Measurements from ENCODE around the gene SRA1.
A peak's percentile ranks its signal among the peaks of the same experiment; 100 is the strongest.

Gene SRA1

GRCh38 chr5:140571105-140571504 is 13.8 kb upstream of the SRA1 start:
- no peak for DNase-seq (ENCODE audit: extremely low read depth in 1 of 2, low read depth in 1 of 2)

DNA sequence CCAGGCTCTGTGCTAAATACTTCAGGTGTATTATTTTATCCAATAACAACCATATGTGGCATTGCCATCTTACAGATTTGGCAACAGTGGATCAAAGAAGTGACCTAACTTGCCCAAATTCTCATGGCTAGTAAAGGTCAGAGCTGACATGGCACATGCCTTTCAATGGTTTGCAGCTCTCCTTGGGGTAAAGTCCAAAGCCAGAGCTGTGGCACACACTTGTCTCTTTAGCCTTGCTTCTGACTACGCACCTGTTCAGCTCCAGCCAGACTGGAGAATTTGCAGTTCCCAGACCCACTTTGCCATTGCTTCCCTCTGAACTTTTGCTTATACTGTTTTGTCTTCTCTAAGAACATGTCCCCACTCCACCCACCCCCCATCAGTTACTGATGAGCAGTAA is 13.2 kb upstream of the SRA1 start:
- no peak for DNase-seq (ENCODE audit: extremely low read depth in 1 of 2, low read depth in 1 of 2)

- DNase-seq (ENCODE audit: extremely low read depth in 1 of 2, low read depth in 1 of 2), result no peak
Measured at GRCh38 chr5:140570058-140570457, 12.8 kb upstream of the SRA1 start.

GRCh38 chr5:140569197-140569596 is 11.9 kb upstream of the SRA1 start:
- DNase-seq (ENCODE audit: extremely low read depth in 1 of 2, low read depth in 1 of 2), result no peak

DNA sequence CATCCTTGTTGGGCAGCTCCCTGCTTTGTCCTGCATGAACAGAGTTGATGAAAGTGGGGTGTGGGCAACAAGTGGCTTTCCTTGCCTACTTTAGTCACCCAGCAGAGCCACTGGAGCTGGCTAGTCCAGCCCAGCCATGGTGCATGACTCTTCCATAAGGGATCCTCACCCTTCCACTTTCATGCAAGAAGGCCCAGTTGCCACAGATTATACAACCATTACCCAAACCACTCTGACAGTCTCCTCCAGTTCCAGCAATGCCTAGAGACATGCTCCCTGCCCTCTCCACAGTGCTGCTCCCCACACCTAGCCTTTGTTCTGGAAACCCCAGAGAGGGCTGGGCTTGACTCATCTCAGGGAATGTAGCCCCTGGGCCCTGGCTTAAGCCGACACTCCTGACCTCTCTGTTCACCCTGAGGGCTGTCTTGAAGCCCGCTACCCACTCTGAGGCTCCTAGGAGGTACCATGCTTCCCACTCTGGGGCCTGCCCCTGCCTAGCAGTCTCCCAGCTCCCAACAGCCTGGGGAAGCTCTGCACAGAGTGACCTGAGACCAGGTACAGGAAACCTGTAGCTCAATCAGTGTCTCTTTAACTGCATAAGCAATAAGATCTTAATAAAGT is 11.3 kb upstream of the SRA1 start:
- no peak for DNase-seq (ENCODE audit: extremely low read depth in 1 of 2, low read depth in 1 of 2)

GRCh38 chr5:140567871-140568270 is 10.6 kb upstream of the SRA1 start:
- no peak for DNase-seq (ENCODE audit: extremely low read depth in 1 of 2, low read depth in 1 of 2)

GRCh38 chr5:140567136-140567818 is 10.0 kb upstream of the SRA1 start:
- DNase-seq (ENCODE audit: extremely low read depth in 1 of 2, low read depth in 1 of 2), result no peak

- no peak for DNase-seq (ENCODE audit: extremely low read depth in 1 of 2, low read depth in 1 of 2)
Measured at GRCh38 chr5:140566665-140567064, 9.4 kb upstream of the SRA1 start.

GRCh38 chr5:140565780-140566095 is 8.5 kb upstream of the SRA1 start:
- DNase-seq (ENCODE audit: extremely low read depth in 1 of 2, low read depth in 1 of 2), result no peak

GRCh38 chr5:140565024-140565779 is 7.9 kb upstream of the SRA1 start:
- DNase-seq (ENCODE audit: extremely low read depth in 1 of 2, low read depth in 1 of 2), result no peak

GRCh38 chr5:140564196-140565023 is 7.1 kb upstream of the SRA1 start, which contains the start of the genes APBB3 and SLC35A4:
APBB3 (minus strand) TSS chr5:140564598; CDS start chr5:140564245, 353 bp downstream.
SLC35A4 (plus strand) TSS chr5:140564828; CDS start chr5:140567170, 2,342 bp downstream.
- DNase-seq (ENCODE audit: extremely low read depth in 1 of 2, low read depth in 1 of 2), result peak; percentile 89 to 90

- DNase-seq (ENCODE audit: extremely low read depth in 1 of 2, low read depth in 1 of 2), result no peak
Measured at GRCh38 chr5:140563596-140563995, 6.3 kb upstream of the SRA1 start.

DNA sequence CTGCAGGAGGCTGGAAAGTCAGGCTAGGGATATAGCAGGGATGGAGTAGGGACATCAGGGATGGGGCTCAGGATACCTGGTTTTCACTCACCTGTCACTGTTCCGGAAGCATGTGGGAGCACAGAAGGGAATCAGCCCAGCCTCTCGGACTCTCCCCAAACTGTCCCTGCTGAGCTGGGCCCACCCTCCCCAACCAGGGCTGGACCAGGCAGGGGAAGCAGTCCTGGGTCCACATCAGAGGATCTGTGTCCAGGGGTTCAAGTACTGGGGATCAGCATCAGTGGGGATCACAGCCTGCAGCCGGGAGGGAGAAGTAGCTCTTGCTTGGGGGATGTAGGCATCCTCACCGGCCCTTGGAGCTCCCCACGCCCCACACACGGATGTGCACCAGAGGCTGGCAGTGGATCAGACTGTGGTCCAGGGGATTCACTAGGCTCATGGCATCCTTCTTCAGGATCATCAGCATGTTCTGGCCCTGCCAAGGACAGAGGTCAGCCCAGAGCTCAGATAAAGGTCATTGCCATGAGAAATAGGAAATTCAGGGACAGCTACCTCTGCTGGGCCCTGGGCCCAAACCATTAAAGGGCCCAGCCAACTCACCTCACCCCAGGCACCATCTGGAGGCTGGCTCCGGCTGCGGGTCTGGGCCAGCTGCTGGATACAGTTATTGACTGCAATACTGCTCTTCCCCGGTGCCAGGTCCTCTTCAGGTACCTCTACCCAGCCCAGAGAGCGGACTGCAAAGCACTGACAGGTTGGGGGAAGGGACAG is 4.7 kb upstream of the SRA1 start:
- DNase-seq (ENCODE audit: extremely low read depth in 1 of 2, low read depth in 1 of 2), result no peak

DNA sequence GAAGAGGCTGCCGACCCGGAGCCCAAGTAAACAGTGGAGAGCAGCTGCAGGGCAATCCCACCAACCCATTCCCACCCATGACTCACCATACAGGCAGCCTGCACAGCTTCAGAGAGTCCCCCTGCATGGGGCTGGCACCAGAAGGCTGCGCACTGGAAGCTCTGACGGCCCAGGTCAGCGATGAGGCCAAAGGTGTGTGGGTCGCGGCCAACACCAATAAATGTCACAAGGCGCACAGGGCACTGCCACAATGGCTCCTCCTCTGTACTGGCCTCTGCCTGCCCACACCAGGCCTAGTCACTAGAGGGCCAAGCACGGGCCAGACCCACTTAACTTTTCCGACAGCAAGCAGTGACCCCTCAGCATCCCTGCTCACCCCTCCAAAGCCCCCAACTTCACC is 3.0 kb upstream of the SRA1 start:
- no peak for DNase-seq (ENCODE audit: extremely low read depth in 1 of 2, low read depth in 1 of 2)

DNA sequence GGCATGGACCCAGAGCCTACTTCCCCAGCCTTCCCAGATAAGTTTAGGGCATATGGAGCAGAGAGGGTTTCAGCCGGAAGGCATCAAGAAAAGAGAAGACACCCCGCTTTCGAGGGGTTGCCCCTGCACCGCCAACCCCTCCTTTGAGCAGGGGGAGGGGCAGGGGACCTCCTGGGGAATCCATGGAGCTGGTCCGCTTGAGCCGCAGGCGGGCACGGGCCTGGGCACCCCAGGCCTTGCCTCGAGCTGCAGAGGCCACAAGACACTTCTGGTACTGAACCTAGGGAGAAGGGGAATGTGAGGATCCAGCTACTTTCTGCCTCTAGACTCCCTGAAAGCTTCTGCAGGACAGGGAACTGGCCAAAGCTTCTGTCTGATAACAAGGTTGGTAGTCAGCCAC is 1.3 kb upstream of the SRA1 start:
- DNase-seq (ENCODE audit: extremely low read depth in 1 of 2, low read depth in 1 of 2), result no peak

DNA sequence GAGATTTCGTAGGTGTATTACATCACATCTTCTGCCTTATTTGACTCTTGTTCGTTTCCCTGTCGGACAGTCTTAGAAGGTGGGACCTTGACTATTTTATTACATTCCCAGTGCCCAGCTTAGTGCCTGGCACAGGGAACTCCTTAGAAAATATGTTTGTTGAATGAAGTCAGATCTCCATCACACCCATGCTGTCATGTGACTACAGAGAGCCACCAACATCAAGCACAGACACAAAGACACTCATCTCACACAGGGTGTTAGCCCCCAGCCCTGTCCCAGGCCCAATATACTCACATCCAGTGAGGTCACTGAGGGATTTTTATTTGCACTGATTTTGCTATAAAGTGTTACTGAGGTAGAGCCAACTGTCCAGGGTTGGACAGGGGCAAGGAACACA is 692 bp upstream of the SRA1 start:
- DNase-seq (ENCODE audit: extremely low read depth in 1 of 2, low read depth in 1 of 2), result no peak

DNA sequence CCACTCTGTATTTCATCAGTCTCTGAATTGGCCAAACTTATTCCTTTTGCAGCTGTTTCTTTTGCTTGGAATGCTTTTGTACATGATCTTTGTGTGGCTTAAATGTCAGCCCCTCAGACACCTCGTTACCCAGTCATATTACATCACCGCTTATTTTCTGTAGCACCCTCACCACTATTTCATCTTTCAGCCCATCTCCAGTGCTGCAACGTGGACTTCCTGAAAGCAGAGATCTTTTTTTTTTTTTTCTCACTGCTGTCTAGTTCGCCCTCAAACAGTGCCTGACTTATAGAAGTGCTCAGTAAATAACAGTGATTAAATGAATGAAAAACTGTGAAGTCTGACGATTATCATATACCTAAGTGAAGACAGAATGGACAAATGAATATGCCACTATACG is 835 bp downstream of the SRA1 start:
- DNase-seq (ENCODE audit: extremely low read depth in 1 of 2, low read depth in 1 of 2), result no peak

DNA sequence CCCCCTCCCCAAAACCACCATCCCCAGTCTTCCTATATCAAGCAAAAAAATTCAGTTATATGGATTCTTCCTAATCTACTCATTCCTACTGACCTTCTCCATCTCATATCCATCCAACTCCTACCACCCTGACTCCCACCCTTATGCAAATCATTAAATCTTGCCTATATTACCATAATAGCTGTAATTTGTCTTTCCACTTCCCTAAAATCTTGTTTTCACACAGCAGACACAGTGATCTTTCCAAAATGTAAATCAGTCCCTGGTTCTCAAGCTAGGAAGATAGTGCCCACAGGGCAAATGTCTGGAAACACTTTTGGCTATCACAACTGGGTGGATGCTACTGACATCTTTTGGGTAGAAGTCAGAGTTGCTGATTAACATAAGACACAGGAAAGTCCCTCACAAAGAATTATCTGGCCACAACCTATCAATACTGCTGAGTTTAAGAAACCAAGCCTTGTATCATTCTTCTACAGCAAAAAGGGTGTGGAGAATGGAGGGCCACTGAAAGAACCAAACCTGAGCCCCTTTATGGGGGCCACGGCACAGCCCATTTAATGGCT is 1.4 kb downstream of the SRA1 start:
- no peak for DNase-seq (ENCODE audit: extremely low read depth in 1 of 2, low read depth in 1 of 2)

- DNase-seq (ENCODE audit: extremely low read depth in 1 of 2, low read depth in 1 of 2), result no peak
Measured at GRCh38 chr5:140554454-140554853, 2.8 kb downstream of the SRA1 start.

DNA sequence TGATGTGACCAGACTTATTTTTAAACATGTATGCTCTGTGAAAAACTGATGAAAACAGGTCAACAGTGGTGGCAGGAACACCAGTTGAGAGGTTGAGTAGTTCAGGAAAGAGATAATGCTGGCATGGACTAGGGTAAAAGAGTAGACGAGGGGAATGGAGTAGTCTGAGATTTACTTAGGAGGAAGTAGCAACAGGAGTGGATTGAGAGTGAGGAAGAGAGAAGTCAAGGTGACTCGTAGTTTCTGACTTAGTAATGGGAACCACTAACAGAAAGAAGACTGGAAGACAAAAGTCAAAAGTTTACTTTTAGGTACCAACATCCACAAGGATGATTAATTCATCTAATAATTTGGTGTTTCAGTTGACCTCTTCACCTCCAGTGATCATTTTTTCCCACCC is 3.6 kb downstream of the SRA1 start:
- no peak for DNase-seq (ENCODE audit: extremely low read depth in 1 of 2, low read depth in 1 of 2)
